Chondrocyte (in vitro differentiated cells): ENCODE data around the gene CTSH. TPM values are rescaled to one million over a fixed set of nuclear protein-coding genes. Genes with fewer than 3 reads are reported as not detected.

Experiments
- DNase-seq: peaks from one replicate; pipeline ENCODE4 v3.0.0; 2021; ENCODE audit warnings: mixed read lengths, low spot score
- H3K27ac Mint-ChIP-seq: one replicate; pipeline ENCODE4 v1.8.0; 2021; ENCODE audit warnings: mild to moderate bottlenecking, moderate library complexity, mixed read lengths; ENCODE audit not compliant: unreplicated experiment
- H3K27me3 Mint-ChIP-seq: 2 replicates; pipeline ENCODE4 v1.8.0; 2021; ENCODE audit warnings: low read depth, mixed read lengths
- H3K36me3 Mint-ChIP-seq: 2 replicates; pipeline ENCODE4 v1.8.0; 2021; ENCODE audit warnings: low read depth, mixed read lengths
- H3K4me1 Mint-ChIP-seq: 2 replicates; pipeline ENCODE4 v1.8.0; 2021; ENCODE audit warnings: low read depth, mild to moderate bottlenecking, mixed read lengths
- H3K4me3 Mint-ChIP-seq: one replicate; pipeline ENCODE4 v1.8.0; 2021; ENCODE audit warnings: mild to moderate bottlenecking, moderate library complexity, mixed read lengths; ENCODE audit not compliant: unreplicated experiment
- H3K9me3 Mint-ChIP-seq: 2 replicates; pipeline ENCODE4 v1.8.0; 2021; ENCODE audit warnings: low read depth, mixed read lengths
- total RNA-seq: library from RNA; stranded (reverse); gene quantifications from 3 replicates; pipeline ENCODE4 v1.2.1, GENCODE V29; 2021
- TF ChIP-seq, protein P1 (sequence below): fragments of 200-600 bp; sonication (generic); IDR thresholded peaks from 2 replicates; pipeline ENCODE4 v1.5.0; 2021; ENCODE audit warnings: antibody characterized with exemption, mild to moderate bottlenecking, moderate library complexity

CTSH gene
- total RNA-seq, 1 donor from 2014 or later = 22.5 TPM

DNA sequence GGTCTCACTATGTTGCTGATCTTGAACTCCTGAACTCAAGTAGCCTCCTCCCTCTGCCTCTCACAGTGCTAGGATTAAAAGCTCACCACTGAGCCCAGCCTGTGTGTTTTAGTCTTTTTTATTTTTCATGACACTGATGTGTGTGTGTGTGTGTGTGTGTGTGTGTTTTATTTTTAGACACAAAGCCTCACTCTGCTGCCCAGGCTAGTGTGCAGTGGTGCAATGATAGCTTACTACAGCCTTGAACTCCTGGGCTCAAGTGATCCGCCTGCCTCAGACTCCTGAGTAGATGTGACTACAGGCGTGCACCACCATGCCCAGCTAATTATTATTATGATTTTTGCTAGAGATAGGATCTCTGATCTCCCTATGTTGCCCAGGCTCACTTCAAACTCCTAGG lies 23.3 kb upstream of the CTSH start:
- no peaks in the 10 kb centered on the region for H3K36me3 Mint-ChIP-seq
- DNase-seq = no peak
- TF ChIP-seq, protein P1, sequence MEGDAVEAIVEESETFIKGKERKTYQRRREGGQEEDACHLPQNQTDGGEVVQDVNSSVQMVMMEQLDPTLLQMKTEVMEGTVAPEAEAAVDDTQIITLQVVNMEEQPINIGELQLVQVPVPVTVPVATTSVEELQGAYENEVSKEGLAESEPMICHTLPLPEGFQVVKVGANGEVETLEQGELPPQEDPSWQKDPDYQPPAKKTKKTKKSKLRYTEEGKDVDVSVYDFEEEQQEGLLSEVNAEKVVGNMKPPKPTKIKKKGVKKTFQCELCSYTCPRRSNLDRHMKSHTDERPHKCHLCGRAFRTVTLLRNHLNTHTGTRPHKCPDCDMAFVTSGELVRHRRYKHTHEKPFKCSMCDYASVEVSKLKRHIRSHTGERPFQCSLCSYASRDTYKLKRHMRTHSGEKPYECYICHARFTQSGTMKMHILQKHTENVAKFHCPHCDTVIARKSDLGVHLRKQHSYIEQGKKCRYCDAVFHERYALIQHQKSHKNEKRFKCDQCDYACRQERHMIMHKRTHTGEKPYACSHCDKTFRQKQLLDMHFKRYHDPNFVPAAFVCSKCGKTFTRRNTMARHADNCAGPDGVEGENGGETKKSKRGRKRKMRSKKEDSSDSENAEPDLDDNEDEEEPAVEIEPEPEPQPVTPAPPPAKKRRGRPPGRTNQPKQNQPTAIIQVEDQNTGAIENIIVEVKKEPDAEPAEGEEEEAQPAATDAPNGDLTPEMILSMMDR = no peak
- no peaks in the 10 kb centered on the region for H3K9me3 Mint-ChIP-seq
- no peaks in the 10 kb centered on the region for H3K27me3 Mint-ChIP-seq
- H3K4me1 Mint-ChIP-seq = peaks cover 5% of the 10 kb centered on the region
- H3K4me3 Mint-ChIP-seq = no peak overlapping the region
- H3K27ac Mint-ChIP-seq = no peak overlapping the region

DNA sequence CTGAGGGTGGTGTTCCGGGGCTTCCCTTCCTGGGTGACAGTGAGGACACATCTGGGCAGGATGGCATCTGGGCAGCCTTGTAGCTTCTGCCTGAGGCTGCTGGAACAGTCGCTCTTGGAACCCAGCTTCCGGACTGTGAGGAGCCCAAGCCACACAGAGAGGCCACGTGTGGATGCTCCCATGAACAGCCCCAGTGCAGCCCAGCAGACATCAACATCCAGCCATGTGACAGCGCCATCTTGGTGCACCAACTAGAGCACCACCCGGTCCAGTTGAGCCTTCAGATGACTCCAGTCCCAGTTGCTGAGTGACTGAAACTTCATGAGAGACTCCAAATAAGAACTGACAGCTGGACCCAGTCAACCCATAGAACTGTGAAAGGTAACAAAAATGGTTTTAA lies 15.5 kb upstream of the CTSH start:
- no peaks in the 10 kb centered on the region for H3K9me3 Mint-ChIP-seq
- TF ChIP-seq, protein P1 = no peak
- H3K27me3 Mint-ChIP-seq = peaks cover 7% of the 10 kb centered on the region
- no peak overlapping the region for H3K4me3 Mint-ChIP-seq
- no peaks in the 10 kb centered on the region for H3K4me1 Mint-ChIP-seq
- peak; percentile 53 for DNase-seq
- no peaks in the 10 kb centered on the region for H3K36me3 Mint-ChIP-seq
- H3K27ac Mint-ChIP-seq = no peak overlapping the region

DNA sequence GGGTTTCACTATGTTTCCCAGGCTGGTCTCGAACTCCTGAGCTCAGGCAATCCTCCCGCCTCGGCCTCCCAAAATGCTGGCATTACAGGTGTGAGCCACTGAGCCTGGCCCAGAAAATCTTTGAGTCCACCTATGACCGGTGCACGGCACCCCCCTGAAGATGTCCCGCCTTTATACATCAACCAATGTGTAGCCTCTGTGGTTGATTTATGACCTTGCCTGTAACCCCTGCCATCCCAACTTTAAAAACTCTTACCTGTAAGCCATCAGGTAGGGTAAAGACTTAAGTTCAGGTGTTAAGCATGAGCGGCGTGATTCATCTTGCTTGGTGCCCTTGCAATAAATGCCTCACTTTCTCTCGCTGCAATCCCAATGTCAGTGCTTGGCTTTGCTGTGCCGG lies 14.5 kb upstream of the CTSH start:
- Mint-ChIP-seq H3K4me1 (no peaks in the 10 kb centered on the region), H3K9me3 (no peaks in the 10 kb centered on the region), H3K36me3 (no peaks in the 10 kb centered on the region), H3K4me3 (no peak overlapping the region), H3K27me3 (peaks cover 12% of the 10 kb centered on the region), H3K27ac (no peak overlapping the region)
- TF ChIP-seq, protein P1 = no peak
- peak; percentile 39 for DNase-seq

DNA sequence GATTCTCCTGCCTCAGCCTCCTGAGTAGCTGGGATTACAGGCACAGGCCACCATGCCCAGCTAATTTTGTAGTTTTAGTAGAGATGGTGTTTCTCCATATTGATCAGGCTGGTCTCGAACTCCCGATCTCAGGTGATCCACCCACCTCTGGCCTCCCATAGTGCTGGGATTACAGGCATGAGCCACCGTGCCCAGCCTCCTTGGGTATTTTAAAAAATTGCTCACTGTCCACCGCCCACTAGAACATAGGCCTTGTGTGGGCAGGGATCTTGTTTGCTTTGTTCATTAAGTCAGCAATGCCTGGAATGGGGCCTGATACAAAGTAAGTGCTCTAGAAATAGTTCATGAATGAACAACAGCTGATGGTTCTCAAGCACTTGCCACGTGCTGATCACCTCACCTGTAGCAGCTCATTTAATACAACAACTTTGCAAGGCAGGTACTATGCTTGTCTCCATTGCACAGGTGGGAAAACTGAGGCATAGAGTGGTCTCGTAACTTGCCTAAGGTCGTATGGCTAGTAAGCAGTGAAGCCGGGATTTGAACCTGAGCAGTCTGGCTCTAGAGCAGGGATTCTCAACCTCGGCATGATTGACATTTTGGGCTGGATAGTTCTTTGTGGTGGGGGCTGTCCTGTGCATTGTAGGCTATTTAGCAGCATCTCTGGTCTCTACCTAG lies 12.7 kb upstream of the CTSH start:
- no peak overlapping the region for H3K4me3 Mint-ChIP-seq
- TF ChIP-seq, protein P1 = no peak
- no peaks in the 10 kb centered on the region for H3K9me3 Mint-ChIP-seq
- peak; percentile 35 for DNase-seq
- H3K36me3 Mint-ChIP-seq = no peaks in the 10 kb centered on the region
- H3K27ac Mint-ChIP-seq = no peak overlapping the region
- H3K27me3 Mint-ChIP-seq = peaks cover 16% of the 10 kb centered on the region
- H3K4me1 Mint-ChIP-seq = no peaks in the 10 kb centered on the region

DNA sequence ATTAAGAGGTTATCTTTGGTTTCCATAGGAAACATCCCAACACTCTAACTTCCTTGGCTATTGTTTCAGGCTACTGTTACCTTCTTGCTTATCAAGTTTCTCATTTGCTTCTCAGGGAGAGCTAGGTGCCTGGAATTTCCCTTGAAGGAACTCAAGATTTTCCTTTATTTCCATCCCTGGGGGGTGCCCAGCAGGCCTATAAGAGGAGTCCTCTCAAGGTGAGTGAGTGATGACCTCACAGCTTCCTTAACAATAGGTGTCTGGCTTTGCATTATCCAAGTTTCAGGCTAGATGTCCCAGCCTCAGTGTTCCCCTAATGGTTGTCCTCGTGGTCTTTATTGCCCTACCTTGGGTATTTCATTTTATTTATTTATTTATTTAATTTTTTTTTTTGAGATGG lies 12.1 kb upstream of the CTSH start:
- DNase-seq = peak; percentile 4
- TF ChIP-seq, protein P1 = no peak
- Mint-ChIP-seq H3K4me3 (no peak overlapping the region), H3K4me1 (no peaks in the 10 kb centered on the region), H3K9me3 (no peaks in the 10 kb centered on the region), H3K27ac (no peak overlapping the region), H3K36me3 (no peaks in the 10 kb centered on the region), H3K27me3 (peaks cover 15% of the 10 kb centered on the region)
